ENCODE results near the gene LRP3.
"Not testable (repeated sequence)": the region's sequence is repeated elsewhere in the genome, so short reads cannot be mapped to it uniquely, and the experiment has no call there.

The LRP3 gene

GRCh38 chr19:33157906-33158305 lies 36.2 kb upstream of the LRP3 start:
- no peak for TF ChIP-seq CTCF (IDR thresholded peaks at IDR 0.05; ENCODE audit: insufficient read depth, low read depth, low read length, missing control alignments)
- H3K4me3 ChIP-seq (ENCODE audit: low read depth, low read length), result no peak overlapping the region
- no peak for DNase-seq (ENCODE audit: low read depth)

GRCh38 chr19:33158365-33158764 lies 35.8 kb upstream of the LRP3 start:
- no peak overlapping the region for H3K4me3 ChIP-seq (ENCODE audit: low read depth, low read length)
- TF ChIP-seq CTCF (IDR thresholded peaks at IDR 0.05; ENCODE audit: insufficient read depth, low read depth, low read length, missing control alignments), result no peak
- no peak for DNase-seq (ENCODE audit: low read depth)

- TF ChIP-seq CTCF (IDR thresholded peaks at IDR 0.05; ENCODE audit: insufficient read depth, low read depth, low read length, missing control alignments), result no peak
- DNase-seq (ENCODE audit: low read depth), result no peak
- H3K4me3 ChIP-seq (ENCODE audit: low read depth, low read length), result no peak overlapping the region
Observed at GRCh38 chr19:33159149-33159548, 35.0 kb upstream of the LRP3 start.

GRCh38 chr19:33159893-33160292 lies 34.2 kb upstream of the LRP3 start:
- TF ChIP-seq CTCF (IDR thresholded peaks at IDR 0.05; ENCODE audit: insufficient read depth, low read depth, low read length, missing control alignments), result no peak
- no peak overlapping the region for H3K4me3 ChIP-seq (ENCODE audit: low read depth, low read length)
- DNase-seq (ENCODE audit: low read depth), result no peak

GRCh38 chr19:33161201-33161600 lies 32.9 kb upstream of the LRP3 start:
- no peak overlapping the region for H3K4me3 ChIP-seq (ENCODE audit: low read depth, low read length)
- TF ChIP-seq CTCF (IDR thresholded peaks at IDR 0.05; ENCODE audit: insufficient read depth, low read depth, low read length, missing control alignments), result no peak
- no peak for DNase-seq (ENCODE audit: low read depth)

- no peak for DNase-seq (ENCODE audit: low read depth)
- no peak overlapping the region for H3K4me3 ChIP-seq (ENCODE audit: low read depth, low read length)
- no peak for TF ChIP-seq CTCF (IDR thresholded peaks at IDR 0.05; ENCODE audit: insufficient read depth, low read depth, low read length, missing control alignments)
Observed at GRCh38 chr19:33163481-33163880, 30.6 kb upstream of the LRP3 start.

- not testable (repeated sequence) for DNase-seq (ENCODE audit: low read depth); H3K4me3 ChIP-seq (ENCODE audit: low read depth, low read length)
Observed at GRCh38 chr19:33166037-33166436, 28.1 kb upstream of the LRP3 start.

GRCh38 chr19:33167438-33167837 lies 26.7 kb upstream of the LRP3 start:
- no peak for DNase-seq (ENCODE audit: low read depth)
- TF ChIP-seq CTCF (IDR thresholded peaks at IDR 0.05; ENCODE audit: insufficient read depth, low read depth, low read length, missing control alignments), result no peak
- no peak overlapping the region for H3K4me3 ChIP-seq (ENCODE audit: low read depth, low read length)
